Panc1 (cell line): ENCODE results near the gene B4GALT2. TPM values are rescaled to one million over a fixed set of nuclear protein-coding genes. Genes with fewer than 3 reads are reported as not detected.

ENCODE experiments used
- ATAC-seq: fragments of 200-7000 bp; cut with Tn5 transposase; 2 replicates; pipeline ENCODE4 v1.9.1; 2020; ENCODE audit warnings: mild to moderate bottlenecking, moderate library complexity
- BruUV-seq: library from RNA; stranded (reverse); fragments of 400-500 nt; replicated peaks from 2 replicates; lab custom pipeline; 2021; lab: Mats Ljungman, UMichigan
- CTCF ChIA-PET: fragments of 300-600 bp; sonication (Branson Sonifier 250); formaldehyde crosslinking; loops from one replicate; lab custom pipeline; 2022; ENCODE audit warnings: antibody characterized with exemption; lab: Charles Lee
- POLR2A ChIA-PET: fragments of 300-600 bp; sonication (Branson Sonifier 250); formaldehyde crosslinking; loops from one replicate; lab custom pipeline; 2022; ENCODE audit warnings: antibody characterized with exemption; lab: Charles Lee
- DNase-seq: peaks from one replicate; pipeline ENCODE4 v3.0.0-alpha.2; 2010; ENCODE audit warnings: low read depth, low spot score
- H3K27ac ChIP-seq: 2 replicates; pipeline ENCODE4 v1.5.1; 2011; ENCODE audit warnings: mild to moderate bottlenecking, low read length, inconsistent platforms
- H3K27me3 ChIP-seq: fragments of 200-500 bp; sonication (Bioruptor generic); 2 replicates; pipeline ENCODE4 v1.6.0; 2014; ENCODE audit warnings: low read length, inconsistent platforms; ENCODE audit not compliant: control insufficient read depth, insufficient read depth
- H3K36me3 ChIP-seq: fragments of 200-500 bp; sonication (Bioruptor generic); 2 replicates; pipeline ENCODE4 v1.5.1; 2014; ENCODE audit warnings: inconsistent platforms, mild to moderate bottlenecking, low read length, moderate library complexity; ENCODE audit not compliant: control insufficient read depth, insufficient read depth
- H3K4me1 ChIP-seq: 2 replicates; pipeline ENCODE4 v1.5.1; 2011; ENCODE audit warnings: inconsistent platforms, mild to moderate bottlenecking, low read length, moderate library complexity; ENCODE audit not compliant: control insufficient read depth, insufficient read depth
- H3K4me3 ChIP-seq, 2 experiments: 2 replicates each; pipeline ENCODE4 v1.5.1; 2011 to 2012; ENCODE audit warnings: low read depth in 2 of 2, low read length in 2 of 2, mild to moderate bottlenecking in 2 of 2, inconsistent platforms in 1 of 2, moderate library complexity in 1 of 2
- H3K9me3 ChIP-seq: fragments of 200-500 bp; sonication (Bioruptor generic); 2 replicates; pipeline ENCODE4 v1.5.1; 2014; ENCODE audit warnings: low read depth, mild to moderate bottlenecking, inconsistent platforms, low read length, moderate library complexity; ENCODE audit not compliant: control insufficient read depth, insufficient read depth
- CTCF ChIP-seq: fragments of 450-650 bp; IDR thresholded peaks from 2 replicates; pipeline ENCODE4 v1.5.1; 2017; ENCODE audit warnings: mild to moderate bottlenecking
- POLR2AphosphoS5 ChIP-seq: IDR thresholded peaks from 2 replicates; pipeline ENCODE4 v1.6.1; 2012; ENCODE audit warnings: mild to moderate bottlenecking, low read depth, low read length, moderate library complexity
- REST ChIP-seq, 2 experiments: IDR thresholded peaks; 2 replicates each; pipeline ENCODE4 v1.6.1; 2011 to 2012; ENCODE audit warnings: low read depth in 2 of 2, control low read depth in 1 of 2, low read length in 1 of 2, mild to moderate bottlenecking in 1 of 2, moderate library complexity in 1 of 2; ENCODE audit not compliant: insufficient read depth in 1 of 2
- SIN3A ChIP-seq: IDR thresholded peaks from 2 replicates; pipeline ENCODE4 v1.6.1; 2012; ENCODE audit warnings: low read depth, mild to moderate bottlenecking, low read length, moderate library complexity, borderline replicate concordance; ENCODE audit not compliant: insufficient read depth
- TCF7L2 ChIP-seq: IDR thresholded peaks from 2 replicates; pipeline ENCODE4 v1.6.1; 2011; ENCODE audit warnings: mild to moderate bottlenecking, low read depth, low read length, inconsistent platforms
- in situ Hi-C: cut with HindIII; loops from 2 replicates; pipeline ENCODE4 v1.10.0; 2016; ENCODE audit warnings: low sequenced_read_pairs, low pct_unique_long_range_greater_than_20kb
- intact Hi-C: fragments of 100-400 bp; cut with micrococcal nuclease; formaldehyde crosslinking; loops from one replicate; pipeline ENCODE4 v1.10.0; 2022; ENCODE audit not compliant: unreplicated experiment
- total RNA-seq: library from RNA; stranded (reverse); gene quantifications from one replicate; pipeline ENCODE4 v1.2.1, GENCODE V29; 2021; ENCODE audit not compliant: unreplicated experiment

Gene B4GALT2
- total RNA-seq, 1 experiment from 2014 or later = 90.1 TPM

- intact Hi-C loops = no loop called here
- DNase-seq = no peak
- BruUV-seq = no TSS peak
- no peaks in the 10 kb centered on the region for H3K27me3 ChIP-seq
- in situ Hi-C loops = no loop called here
- no peak overlapping the region for H3K4me3 ChIP-seq
- ChIA-PET CTCF (interaction anchor here (0.6 kb wide), 1 partner anchor 30 kb away, joined by 10 read pairs; no protein-coding TSS in a partner anchor), POLR2A (no interaction called here)
- no peaks in the 10 kb centered on the region; the same call in 1 of the 2 replicates for H3K36me3 ChIP-seq
- TF ChIP-seq REST (IDR thresholded peaks at IDR 0.05; ENCODE audit: insufficient read depth in 1 of 2, low read depth in 2 of 2, low read length in 1 of 2) = no peak
- no peak for TF ChIP-seq CTCF
- no peak for TF ChIP-seq TCF7L2
- TF ChIP-seq POLR2AphosphoS5 = no peak
- TF ChIP-seq SIN3A = no peak
- no peaks in the 10 kb centered on the region for H3K9me3 ChIP-seq
- ATAC-seq = no peak
- H3K4me1 ChIP-seq = peaks cover 15% of the 10 kb centered on the region
- no peak overlapping the region for H3K27ac ChIP-seq
These were observed 54.1 kb downstream of the B4GALT2 start for GRCh38 chr1:44033041-44033575.

- ChIA-PET CTCF (no interaction called here), POLR2A (interaction anchor here (0.9 kb wide), 1 partner anchor 40 kb away, joined by 6 read pairs; no protein-coding TSS in a partner anchor)
- TF ChIP-seq SIN3A = no peak
- TF ChIP-seq REST (IDR thresholded peaks at IDR 0.05; ENCODE audit: insufficient read depth in 1 of 2, low read depth in 2 of 2, low read length in 1 of 2) = no peak
- TF ChIP-seq CTCF = no peak
- TF ChIP-seq TCF7L2 = no peak
- no peak for TF ChIP-seq POLR2AphosphoS5
- DNase-seq (no peak), ATAC-seq (no peak)
- in situ Hi-C loops = no loop called here
- no TSS peak for BruUV-seq
- Histone ChIP-seq H3K27ac (no peak overlapping the region), H3K4me1 (peaks cover 14% of the 10 kb centered on the region), H3K9me3 (no peaks in the 10 kb centered on the region), H3K27me3 (no peaks in the 10 kb centered on the region), H3K36me3 (no peaks in the 10 kb centered on the region; the same call in 1 of the 2 replicates), H3K4me3 (no peak overlapping the region)
- intact Hi-C loops = no loop called here
These were observed 54.7 kb downstream of the B4GALT2 start for GRCh38 chr1:44033756-44034155.
